ENCODE data around the gene MUC5AC.

GRCh38 chr11:1121331-1121812, 36.4 kb upstream of the MUC5AC start:
- TF ChIP-seq POLR2A (IDR thresholded peaks at IDR 0.05), result no peak
- no peak for TF ChIP-seq CTCF (IDR thresholded peaks at IDR 0.05)

All from heart left ventricle (tissue), 13 donors.